ENCODE results near the gene PTGDS. TPM values are rescaled to one million over a fixed set of nuclear protein-coding genes. Genes with fewer than 3 reads are reported as not detected.

The PTGDS gene
- polyA plus RNA-seq, 1 donor from 2014 or later: 2.0 TPM

GRCh38 chr9:136958473-136958872, 18.8 kb upstream of the PTGDS start:
- Histone ChIP-seq H3K9me3 (ENCODE audit: low read length) (no peaks in the 10 kb centered on the region), H2AFZ (ENCODE audit: low read depth, low read length) (no peak overlapping the region), H3K79me2 (replicated peaks; ENCODE audit: insufficient read depth, low read length) (no peaks in the 10 kb centered on the region), H3K4me3 (ENCODE audit: low read length) (no peak overlapping the region), H3K4me2 (ENCODE audit: low read length) (no peak overlapping the region), H3K9ac (ENCODE audit: low read length) (no peak overlapping the region), H3K27me3 (ENCODE audit: insufficient read depth, low read depth, low read length) (no peaks in the 10 kb centered on the region), H3F3A (ENCODE audit: insufficient read depth, low read length, poor library complexity, severe bottlenecking) (no peaks in the 10 kb centered on the region), H3K9me2 (ENCODE audit: insufficient read depth, low read length) (no peaks in the 10 kb centered on the region), H3K27ac (ENCODE audit: low read length) (no peak overlapping the region), H4K20me1 (ENCODE audit: insufficient read depth) (no peaks in the 10 kb centered on the region), H3K36me3 (ENCODE audit: insufficient read depth, low read length) (no peaks in the 10 kb centered on the region)
- TF ChIP-seq RAD21 (conservative IDR thresholded peaks at IDR 0.05) (no peak), CTCF (IDR thresholded peaks at IDR 0.05; ENCODE audit: poor library complexity, severe bottlenecking) (no peak), SMC3 (conservative IDR thresholded peaks at IDR 0.05; ENCODE audit: poor library complexity) (no peak)

GRCh38 chr9:136958898-136959850, 18.1 kb upstream of the PTGDS start:
- no peaks in the 10 kb centered on the region for H3K36me3 ChIP-seq (ENCODE audit: insufficient read depth, low read length)
- no peaks in the 10 kb centered on the region for H3K9me2 ChIP-seq (ENCODE audit: insufficient read depth, low read length)
- H4K20me1 ChIP-seq (ENCODE audit: insufficient read depth): no peaks in the 10 kb centered on the region
- H3K9ac ChIP-seq (ENCODE audit: low read length): no peak overlapping the region
- no peaks in the 10 kb centered on the region for H3K27me3 ChIP-seq (ENCODE audit: insufficient read depth, low read depth, low read length)
- no peaks in the 10 kb centered on the region for H3F3A ChIP-seq (ENCODE audit: insufficient read depth, low read length, poor library complexity, severe bottlenecking)
- H3K9me3 ChIP-seq (ENCODE audit: low read length): no peaks in the 10 kb centered on the region
- H3K27ac ChIP-seq (ENCODE audit: low read length): no peak overlapping the region
- no peak overlapping the region for H2AFZ ChIP-seq (ENCODE audit: low read depth, low read length)
- no peak for TF ChIP-seq TAF1 (IDR thresholded peaks at IDR 0.05; ENCODE audit: low read depth)
- TF ChIP-seq REST (IDR thresholded peaks at IDR 0.05; ENCODE audit: borderline replicate concordance): no peak
- TF ChIP-seq POLR2AphosphoS5 (IDR thresholded peaks at IDR 0.05): no peak
- no peak for TF ChIP-seq EZH2 (IDR thresholded peaks at IDR 0.05; ENCODE audit: borderline replicate concordance, insufficient read depth, low read length, poor library complexity, severe bottlenecking)
- no peak for TF ChIP-seq SMC3 (conservative IDR thresholded peaks at IDR 0.05; ENCODE audit: poor library complexity)
- TF ChIP-seq RAD21 (conservative IDR thresholded peaks at IDR 0.05): no peak
- no peak for TF ChIP-seq CTCF (IDR thresholded peaks at IDR 0.05; ENCODE audit: poor library complexity, severe bottlenecking)
- TF ChIP-seq EP300 (conservative IDR thresholded peaks at IDR 0.05; ENCODE audit: poor library complexity, severe bottlenecking): no peak
- no peak for TF ChIP-seq MXI1 (conservative IDR thresholded peaks at IDR 0.05; ENCODE audit: poor library complexity, severe bottlenecking)
- H3K79me2 ChIP-seq (replicated peaks; ENCODE audit: insufficient read depth, low read length): no peaks in the 10 kb centered on the region
- no peak overlapping the region for H3K4me3 ChIP-seq (ENCODE audit: low read length)
- no peak overlapping the region for H3K4me2 ChIP-seq (ENCODE audit: low read length)

Measured in neural cell (in vitro differentiated cells).